T-cell (primary cell): Measurements from ENCODE around the gene YWHAH. TPM values are rescaled to one million over a fixed set of nuclear protein-coding genes. Genes with fewer than 3 reads are reported as not detected.

Experiments
- ATAC-seq, 4 experiments: fragments of 200-7000 bp in 3 of 4; fragments of 150-1000 bp in 1 of 4; cut with Tn5 transposase; replicated peaks in 1 of 4; 1 replicate in 3 of 4; 2 replicates in 1 of 4; pipeline ENCODE4 v1.10.0; 2021; ENCODE audit warnings: moderate library complexity in 3 of 4, mild to moderate bottlenecking in 2 of 4, moderate number of reproducible peaks in 1 of 4
- CTCF ChIA-PET, 2 donors: fragments of 300-600 bp; sonication (Branson Sonifier 250); formaldehyde crosslinking; loops; one replicate each; lab custom pipeline; 2022; ENCODE audit warnings: antibody characterized with exemption in 2 of 2; lab: Charles Lee
- POLR2A ChIA-PET, 2 donors: fragments of 300-600 bp; sonication (Branson Sonifier 250); formaldehyde crosslinking; loops; one replicate each; lab custom pipeline; 2022; ENCODE audit warnings: antibody characterized with exemption in 2 of 2; lab: Charles Lee
- DNase-seq, 35 experiments: peaks; one replicate each; pipeline versions ENCODE4 v3.0.0 to v3.0.0-alpha.2; 2013 to 2023
- H3K27ac ChIP-seq: one replicate; pipeline ENCODE4 v1.5.1; 2013; ENCODE audit warnings: low read length
- H3K27me3 ChIP-seq, 2 experiments: replicated peaks in 1 of 2; 1 replicate in 1 of 2; 2 replicates in 1 of 2; pipeline versions ENCODE4 v1.6.1 to v1.7.0; 2013; ENCODE audit warnings: low read length in 1 of 2, mixed read lengths in 1 of 2; ENCODE audit not compliant: control insufficient read depth in 2 of 2, insufficient read depth in 2 of 2; ENCODE audit errors: extremely low read depth in 1 of 2
- H3K36me3 ChIP-seq, 2 donors: 1 replicate in 1 of 2; 2 replicates in 1 of 2; pipeline versions ENCODE4 v1.6.1 to v1.7.0; 2013; ENCODE audit warnings: low read length in 1 of 2; ENCODE audit not compliant: control insufficient read depth in 2 of 2, insufficient read depth in 1 of 2; ENCODE audit errors: extremely low read depth in 1 of 2
- H3K4me1 ChIP-seq, 2 experiments: 1 replicate in 1 of 2; 2 replicates in 1 of 2; pipeline versions ENCODE4 v1.6.1 to v1.7.0; 2013; ENCODE audit warnings: low read length in 2 of 2, mixed read lengths in 1 of 2; ENCODE audit not compliant: insufficient read depth in 2 of 2, control insufficient read depth in 1 of 2; ENCODE audit errors: extremely low read depth in 1 of 2
- H3K4me3 ChIP-seq, 2 donors: 1 replicate in 1 of 2; 2 replicates in 1 of 2; pipeline versions ENCODE4 v1.5.1 to v1.7.0; 2013; ENCODE audit warnings: mild to moderate bottlenecking in 2 of 2, low read length in 1 of 2, moderate library complexity in 1 of 2; ENCODE audit not compliant: control insufficient read depth in 1 of 2; ENCODE audit errors: extremely low read depth in 1 of 2
- H3K9me3 ChIP-seq: 2 replicates; pipeline ENCODE4 v1.7.0; 2013
- H3K27ac Mint-ChIP-seq, 2 donors: one replicate each; pipeline ENCODE4 v1.8.0; 2020 to 2021; ENCODE audit warnings: mild to moderate bottlenecking in 2 of 2, mixed read lengths in 2 of 2
- H3K27me3 Mint-ChIP-seq, 2 donors: one replicate each; pipeline ENCODE4 v1.8.0; 2021 to 2022; ENCODE audit warnings: mixed read lengths in 2 of 2
- H3K36me3 Mint-ChIP-seq: one replicate; pipeline ENCODE4 v1.8.0; 2021; ENCODE audit warnings: mixed read lengths
- H3K4me1 Mint-ChIP-seq, 3 donors: one replicate each; pipeline ENCODE4 v1.8.0; 2020 to 2022; ENCODE audit warnings: mixed read lengths in 3 of 3, mild to moderate bottlenecking in 1 of 3
- H3K4me3 Mint-ChIP-seq, 3 donors: one replicate each; pipeline ENCODE4 v1.8.0; 2020 to 2022; ENCODE audit warnings: mild to moderate bottlenecking in 3 of 3, mixed read lengths in 3 of 3, moderate library complexity in 3 of 3
- H3K9me3 Mint-ChIP-seq, 3 donors: one replicate each; pipeline ENCODE4 v1.8.0; 2020 to 2022; ENCODE audit warnings: mixed read lengths in 3 of 3
- whole genome bisulfite sequencing: methylation state at CpG from one replicate; pipeline ENCODE4 v1.1.5; 2013; ENCODE audit warnings: missing lambda C conversion rate; ENCODE audit not compliant: insufficient coverage; 5-methylcytosine and 5-hydroxymethylcytosine counted together
- total RNA-seq, 35 experiments: library from RNA in 6 of 35; stranded (reverse) in 6 of 35; fragments of 120-200 nt in 1 of 35; gene quantifications; one replicate each; pipeline versions ENCODE4 v1.2.1 to v1.2.4 and lab custom pipeline; 2013 to 2026

The YWHAH gene
- total RNA-seq, 5 donors from 2014 or later (not counting 1 experiment from before 2014, with no cell fraction given) = 17.7 to 49.5 (median 42.1) TPM

- Histone ChIP-seq H3K27ac (no peak overlapping the region), H3K4me1 (no peaks in the 10 kb centered on the region), H3K9me3 (no peaks in the 10 kb centered on the region), H3K36me3 (no peaks in the 10 kb centered on the region), H3K27me3 (peaks cover 0 to 14% of the 10 kb centered on the region in 2 experiments), H3K4me3 (no peak overlapping the region)
- POLR2A ChIA-PET = no interaction called here
- Mint-ChIP-seq H3K27me3 (peaks cover 15 to 30% of the 10 kb centered on the region in 2 donors), H3K27ac (no peak overlapping the region), H3K4me3 (no peak overlapping the region), H3K36me3 (no peaks in the 10 kb centered on the region), H3K4me1 (peaks cover 0 to 3% (median 0%) of the 10 kb centered on the region in 3 donors), H3K9me3 (no peaks in the 10 kb centered on the region)
- DNase-seq = no peak
- CTCF ChIA-PET = no interaction called here
- ATAC-seq = no peak
Measured at GRCh38 chr22:31926969-31927368, 17.4 kb upstream of the YWHAH start.

GRCh38 chr22:31927562-31927961 is 16.8 kb upstream of the YWHAH start:
- Mint-ChIP-seq H3K4me3 (no peak overlapping the region), H3K4me1 (peaks cover 0 to 3% (median 0%) of the 10 kb centered on the region in 3 donors), H3K27me3 (peaks cover 15 to 30% of the 10 kb centered on the region in 2 donors), H3K27ac (no peak overlapping the region), H3K9me3 (no peaks in the 10 kb centered on the region), H3K36me3 (no peaks in the 10 kb centered on the region)
- ChIA-PET POLR2A (no interaction called here), CTCF (no interaction called here)
- no peaks in the 10 kb centered on the region for H3K4me1 ChIP-seq
- H3K9me3 ChIP-seq = no peaks in the 10 kb centered on the region
- H3K4me3 ChIP-seq = no peak overlapping the region
- H3K36me3 ChIP-seq = no peaks in the 10 kb centered on the region
- no peak for DNase-seq
- ATAC-seq = no peak
- 100% methylated on average over 1 of the region's 3 CpGs for WGBS
- peaks cover 0 to 14% of the 10 kb centered on the region in 2 experiments for H3K27me3 ChIP-seq
- no peak overlapping the region for H3K27ac ChIP-seq

GRCh38 chr22:31929167-31929930 is 15.0 kb upstream of the YWHAH start:
- CTCF ChIA-PET = no interaction called here
- WGBS = 66% methylated on average over 4 of the region's 8 CpGs

DNA sequence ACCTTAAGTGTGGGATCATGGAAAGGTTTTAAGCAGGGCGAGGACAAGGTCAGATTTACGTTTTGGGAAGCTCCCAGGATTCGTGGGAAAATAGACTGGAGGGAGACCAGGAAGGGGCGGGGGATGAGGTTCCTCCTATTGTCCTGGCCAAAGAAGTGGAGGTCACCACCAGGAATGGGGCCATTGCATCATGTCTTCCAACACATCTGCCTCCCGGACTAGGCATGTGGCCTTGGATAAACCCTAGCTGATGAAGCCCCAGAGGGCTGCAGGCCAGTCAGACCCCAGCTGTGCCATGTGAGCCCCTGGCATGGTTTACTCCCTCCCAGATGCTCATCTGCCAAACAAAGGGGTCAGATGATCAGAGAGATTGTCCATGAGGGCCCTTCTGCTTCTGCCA is 11.5 kb upstream of the YWHAH start:
- H3K27ac ChIP-seq = no peak overlapping the region
- no peak overlapping the region for H3K4me3 ChIP-seq
- no peak overlapping the region for H3K27ac Mint-ChIP-seq
- H3K36me3 ChIP-seq = no peaks in the 10 kb centered on the region
- no peaks in the 10 kb centered on the region for H3K4me1 Mint-ChIP-seq
- no peak for DNase-seq
- H3K9me3 ChIP-seq = no peaks in the 10 kb centered on the region
- H3K27me3 ChIP-seq = peaks cover 0 to 9% of the 10 kb centered on the region in 2 experiments
- POLR2A ChIA-PET = no interaction called here
- 69% methylated on average over 4 of the region's 5 CpGs for WGBS
- no peak overlapping the region for H3K4me3 Mint-ChIP-seq
- no peaks in the 10 kb centered on the region for H3K36me3 Mint-ChIP-seq
- H3K9me3 Mint-ChIP-seq = no peaks in the 10 kb centered on the region
- H3K4me1 ChIP-seq = no peaks in the 10 kb centered on the region
- peaks cover 7 to 13% of the 10 kb centered on the region in 2 donors for H3K27me3 Mint-ChIP-seq
- CTCF ChIA-PET = no interaction called here
- ATAC-seq = no peak

More at GRCh38 chr22:31929167-31929930, 15.0 kb upstream of the YWHAH start:
- H3K36me3 Mint-ChIP-seq = no peaks in the 10 kb centered on the region
- peaks cover 0 to 12% of the 10 kb centered on the region in 2 experiments for H3K27me3 ChIP-seq
- no peak overlapping the region for H3K4me3 Mint-ChIP-seq
- no peaks in the 10 kb centered on the region for H3K4me1 Mint-ChIP-seq
- no peaks in the 10 kb centered on the region for H3K9me3 Mint-ChIP-seq
- DNase-seq = no peak
- H3K36me3 ChIP-seq = no peaks in the 10 kb centered on the region
- no peak for ATAC-seq
- no peak overlapping the region for H3K27ac Mint-ChIP-seq
- no peak overlapping the region for H3K27ac ChIP-seq
- no peaks in the 10 kb centered on the region for H3K4me1 ChIP-seq
- peaks cover 15 to 27% of the 10 kb centered on the region in 2 donors for H3K27me3 Mint-ChIP-seq
- H3K4me3 ChIP-seq = no peak overlapping the region
- H3K9me3 ChIP-seq = no peaks in the 10 kb centered on the region
- POLR2A ChIA-PET = no interaction called here

GRCh38 chr22:31933406-31933805 is 10.9 kb upstream of the YWHAH start:
- Mint-ChIP-seq H3K27me3 (peaks cover 3 to 10% of the 10 kb centered on the region in 2 donors), H3K4me3 (no peak overlapping the region), H3K36me3 (no peaks in the 10 kb centered on the region), H3K4me1 (no peaks in the 10 kb centered on the region), H3K27ac (no peak overlapping the region), H3K9me3 (no peaks in the 10 kb centered on the region)
- Histone ChIP-seq H3K4me1 (no peaks in the 10 kb centered on the region), H3K27ac (no peak overlapping the region), H3K36me3 (no peaks in the 10 kb centered on the region), H3K9me3 (no peaks in the 10 kb centered on the region), H3K27me3 (peaks cover 0 to 9% of the 10 kb centered on the region in 2 experiments), H3K4me3 (no peak overlapping the region)
- no peak for DNase-seq
- WGBS = 87% methylated on average over 4 of the region's 6 CpGs
- ChIA-PET POLR2A (no interaction called here), CTCF (no interaction called here)
- no peak for ATAC-seq

- no peaks in the 10 kb centered on the region for H3K4me1 Mint-ChIP-seq
Measured at GRCh38 chr22:31933816-31934482, 10.4 kb upstream of the YWHAH start.

More at GRCh38 chr22:31933816-31934482, 10.4 kb upstream of the YWHAH start:
- Histone ChIP-seq H3K27me3 (peaks cover 0 to 9% of the 10 kb centered on the region in 2 experiments), H3K36me3 (no peaks in the 10 kb centered on the region), H3K9me3 (no peaks in the 10 kb centered on the region), H3K4me3 (no peak overlapping the region), H3K27ac (no peak overlapping the region), H3K4me1 (no peaks in the 10 kb centered on the region)
- Mint-ChIP-seq H3K27me3 (peaks cover 3 to 7% of the 10 kb centered on the region in 2 donors), H3K36me3 (no peaks in the 10 kb centered on the region), H3K4me3 (no peak overlapping the region), H3K27ac (no peak overlapping the region), H3K9me3 (no peaks in the 10 kb centered on the region)
- ATAC-seq (no peak), DNase-seq (no peak)
- WGBS = 96% methylated on average over 15 of the region's 17 CpGs
- CTCF ChIA-PET = no interaction called here
- POLR2A ChIA-PET = no interaction called here
